GM18520 (cell line): ENCODE results near the gene ZNF281.
"Not testable (repeated sequence)": the region's sequence is repeated elsewhere in the genome, so short reads cannot be mapped to it uniquely, and the experiment has no call there.

ENCODE experiments used
- ATAC-seq: cut with Tn5 transposase; IDR thresholded peaks from one replicate; pipeline ENCODE4 v1.9.1; 2021; ENCODE audit not compliant: unreplicated experiment

ZNF281 gene

GRCh38 chr1:200364831-200365230 lies 45.0 kb downstream of the ZNF281 start:
- no peak for ATAC-seq

DNA sequence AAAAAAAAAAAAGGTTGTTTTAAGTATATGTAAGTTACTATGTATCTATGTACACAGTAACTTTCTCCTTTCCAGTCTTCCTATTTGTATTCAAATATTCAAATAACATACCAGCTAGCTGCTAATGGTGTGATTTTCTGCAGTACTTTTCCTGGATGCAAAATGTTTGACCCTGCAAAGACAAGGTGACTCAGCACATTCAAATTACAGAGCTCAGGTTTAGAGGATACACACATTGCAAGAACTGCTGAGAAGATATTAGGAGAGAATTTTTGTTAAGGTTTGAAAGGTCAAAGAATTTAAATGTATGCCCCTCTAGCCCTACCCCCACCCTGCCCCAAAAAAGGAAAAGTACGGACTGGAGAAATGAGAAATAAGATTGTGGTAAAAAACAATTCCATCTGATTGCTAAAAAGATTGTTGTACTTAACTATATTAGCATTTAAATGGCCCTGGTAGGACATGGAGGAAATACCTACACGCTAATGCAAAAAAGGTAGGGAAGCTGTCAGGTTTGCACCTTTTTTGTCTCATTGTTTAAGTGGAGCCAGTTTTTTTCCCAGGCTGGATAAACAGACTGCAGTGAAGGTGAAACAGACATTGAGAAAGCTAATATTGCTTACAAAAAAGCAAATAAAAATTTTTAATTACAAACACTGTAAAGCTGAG lies 45.6 kb downstream of the ZNF281 start:
- no peak for ATAC-seq

- ATAC-seq, result no peak
Observed at GRCh38 chr1:200363264-200363933, 46.4 kb downstream of the ZNF281 start.

DNA sequence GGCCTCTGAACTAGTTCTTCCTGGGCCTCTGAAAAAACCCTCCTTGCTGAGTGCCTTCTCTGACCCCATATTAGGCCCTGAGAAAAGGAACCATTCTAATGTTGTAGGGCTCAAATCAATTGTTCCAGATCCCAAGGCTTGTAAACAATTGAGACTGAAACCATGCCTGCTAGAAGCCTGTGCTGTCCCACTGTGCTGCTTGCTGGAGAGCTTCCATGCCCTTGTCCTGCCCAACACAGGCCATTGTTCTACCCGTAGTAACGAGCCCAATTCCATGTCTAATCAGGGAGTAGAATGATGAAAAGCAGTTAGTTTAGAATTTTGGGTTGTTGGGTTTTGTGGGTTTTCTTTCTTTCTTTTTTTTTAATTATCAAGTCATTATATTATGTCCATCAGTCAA lies 47.4 kb downstream of the ZNF281 start:
- no peak for ATAC-seq

DNA sequence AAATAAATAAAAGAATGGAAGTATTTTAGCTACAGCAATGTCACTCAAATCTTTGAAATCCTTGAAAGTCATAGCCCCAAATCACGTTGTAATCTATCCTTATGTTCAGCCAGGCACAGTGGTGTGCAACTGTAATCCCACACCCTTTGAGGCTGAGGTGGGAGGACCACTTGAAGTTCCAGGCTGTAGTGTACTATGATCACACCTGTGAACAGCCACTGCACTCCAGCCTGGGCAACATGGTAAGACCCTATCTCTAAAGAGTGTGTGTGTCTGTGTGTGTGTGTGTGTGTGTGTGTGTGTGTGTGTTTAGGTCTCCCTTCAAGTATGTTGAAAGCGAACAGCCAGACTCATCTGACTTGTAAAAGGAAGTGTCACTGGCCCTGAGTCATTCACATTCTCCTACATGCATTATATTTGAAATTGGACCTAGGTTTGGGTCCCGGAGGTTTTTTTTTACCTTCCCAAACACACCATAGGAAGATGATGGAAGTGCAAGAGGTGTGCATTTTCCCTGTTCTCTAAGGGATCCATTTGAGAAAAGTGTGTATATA lies 50.1 kb downstream of the ZNF281 start:
- no peak for ATAC-seq

- ATAC-seq, result not testable (repeated sequence)
Observed at GRCh38 chr1:200357925-200358324, 51.9 kb downstream of the ZNF281 start.

GRCh38 chr1:200355801-200356200 lies 54.0 kb downstream of the ZNF281 start:
- no peak for ATAC-seq
